NCI-H1436 treated with DMSO at 0.1 percent for 48 hours (cell line): ENCODE data around the gene PRKCA.
"Not testable (repeated sequence)": the region's sequence is repeated elsewhere in the genome, so short reads cannot be mapped to it uniquely, and the experiment has no call there.

ENCODE experiments used
- DNase-seq: peaks from one replicate; lab custom pipeline; 2025; lab: John Stamatoyannopoulos, UW

PRKCA gene

GRCh38 chr17:66290101-66290722 lies 12.2 kb upstream of the PRKCA start:
- DNase-seq = no peak

GRCh38 chr17:66292353-66292752 lies 10.1 kb upstream of the PRKCA start:
- DNase-seq = no peak

GRCh38 chr17:66296289-66296725 lies 6.1 kb upstream of the PRKCA start:
- no peak for DNase-seq

GRCh38 chr17:66297443-66297842 lies 5.0 kb upstream of the PRKCA start:
- not testable (repeated sequence) for DNase-seq

DNA sequence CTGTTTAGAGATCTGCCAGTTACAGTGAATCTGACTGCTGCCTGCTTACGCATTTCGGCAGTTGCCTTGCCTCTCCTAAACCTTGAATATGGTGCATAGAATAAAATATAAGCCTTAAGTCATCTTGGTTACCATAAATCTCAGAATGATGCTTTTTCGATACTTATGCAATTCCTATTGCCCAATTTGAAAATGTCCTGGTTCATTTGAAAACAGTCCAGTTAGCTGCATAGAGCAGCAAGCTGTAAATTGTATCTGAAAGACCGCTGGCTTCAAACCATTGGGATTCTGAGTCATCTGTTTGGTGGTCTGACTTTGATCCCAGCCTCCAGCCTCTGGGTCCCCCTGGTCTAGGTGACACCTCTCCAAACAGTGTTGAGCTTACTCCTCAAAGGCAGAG lies 2.7 kb upstream of the PRKCA start:
- DNase-seq = no peak

DNA sequence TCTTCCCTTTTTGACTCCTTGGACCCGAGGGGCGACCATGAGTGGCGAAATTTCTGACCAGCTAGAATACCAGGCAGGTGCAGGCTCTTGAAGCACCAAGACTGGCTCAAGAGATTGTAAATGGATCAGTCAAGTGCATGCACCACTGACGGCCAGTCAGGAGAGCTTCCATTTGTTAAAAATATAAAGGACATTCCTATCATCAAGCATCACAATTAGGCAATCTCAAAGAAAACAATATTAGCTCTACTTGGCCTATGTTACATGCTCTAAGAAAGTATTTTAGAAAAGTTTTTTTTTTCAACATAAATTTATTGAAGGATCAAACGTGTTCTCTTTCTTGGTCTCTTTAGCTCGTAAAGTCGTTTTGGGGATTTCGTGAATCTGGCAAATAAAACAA lies 1.5 kb upstream of the PRKCA start:
- DNase-seq = no peak

- no peak for DNase-seq
These were observed 998 bp upstream of the PRKCA start for GRCh38 chr17:66301367-66301863.

DNA sequence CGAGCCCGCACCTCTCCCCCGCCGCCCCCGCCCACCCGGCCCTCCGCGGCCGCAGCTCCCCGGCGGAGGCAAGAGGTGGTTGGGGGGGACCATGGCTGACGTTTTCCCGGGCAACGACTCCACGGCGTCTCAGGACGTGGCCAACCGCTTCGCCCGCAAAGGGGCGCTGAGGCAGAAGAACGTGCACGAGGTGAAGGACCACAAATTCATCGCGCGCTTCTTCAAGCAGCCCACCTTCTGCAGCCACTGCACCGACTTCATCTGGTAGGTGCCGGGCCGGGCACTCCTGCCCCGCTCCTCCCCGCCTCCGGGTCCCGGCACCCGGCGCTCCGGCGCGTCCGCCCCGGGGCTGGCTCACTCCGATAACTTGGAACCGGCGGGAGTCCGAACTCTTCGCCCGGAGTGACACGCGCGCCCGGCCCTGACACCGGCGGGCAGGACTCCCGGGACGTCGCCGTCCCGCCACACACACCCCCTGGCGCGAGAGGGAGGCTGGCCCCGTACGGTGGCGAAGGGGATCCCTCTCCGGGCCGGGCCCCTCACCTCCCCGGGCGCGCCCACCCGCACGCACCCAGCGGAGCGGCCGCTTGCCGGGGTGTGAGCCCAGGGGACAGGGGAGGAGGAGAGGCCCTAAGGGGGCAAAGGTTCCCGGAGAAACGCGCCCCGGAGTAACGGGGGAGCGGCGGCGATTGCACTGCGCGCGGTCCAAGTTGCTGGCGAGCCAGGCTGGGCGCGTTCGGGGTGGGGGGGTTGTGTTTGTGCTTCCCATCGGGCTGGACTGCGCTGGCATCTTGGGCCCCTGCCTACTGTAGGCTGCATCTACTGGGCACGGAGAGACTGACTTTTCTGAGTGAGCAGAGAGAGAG lies 581 bp downstream of the PRKCA start:
- DNase-seq = no peak

DNA sequence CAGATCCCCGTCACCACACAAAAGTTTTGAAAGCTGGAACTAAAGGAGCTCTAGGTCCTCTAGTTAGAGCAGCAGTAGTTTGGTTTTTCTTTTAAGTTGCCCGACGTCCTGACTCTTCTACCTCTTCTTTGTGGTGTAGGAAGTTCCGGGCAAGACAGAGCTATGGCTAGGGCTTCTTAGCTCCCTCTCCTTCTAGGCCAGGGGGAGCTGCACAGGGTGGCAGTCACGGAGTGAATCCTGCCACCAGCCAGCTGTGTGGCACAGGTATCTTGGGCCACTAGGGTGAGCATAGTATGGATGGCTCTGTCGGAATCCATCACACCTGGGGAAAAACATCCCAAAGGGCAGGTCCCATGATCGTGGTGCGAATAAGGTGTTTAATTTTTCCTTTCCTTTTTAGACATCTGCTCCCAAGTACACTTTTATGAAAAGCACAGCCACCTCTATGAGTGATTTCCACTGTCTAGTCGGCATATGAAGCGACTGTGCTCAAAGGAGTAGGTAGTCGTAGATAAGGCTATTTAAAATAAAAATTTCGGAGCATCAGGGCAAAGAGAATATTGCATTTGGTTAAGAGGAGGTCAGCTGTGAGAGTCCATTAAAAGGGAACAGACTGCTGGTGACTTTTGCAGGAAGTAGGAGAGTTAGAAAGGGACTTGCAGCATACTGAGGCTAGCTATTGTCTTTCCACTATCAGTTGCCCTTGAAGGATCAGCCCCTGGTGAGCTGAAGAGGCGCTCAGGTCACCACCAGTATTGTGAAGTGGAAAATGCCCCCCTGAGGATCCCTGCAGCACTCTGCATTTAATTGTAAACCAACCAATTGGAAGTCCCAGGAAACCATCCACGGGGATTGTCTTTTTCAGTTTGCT lies 2.1 kb downstream of the PRKCA start:
- DNase-seq = no peak

- no peak for DNase-seq
These were observed 4.0 kb downstream of the PRKCA start for GRCh38 chr17:66306446-66306845.

- DNase-seq = no peak
These were observed 4.8 kb downstream of the PRKCA start for GRCh38 chr17:66307257-66307656.

- no peak for DNase-seq
These were observed 6.4 kb downstream of the PRKCA start for GRCh38 chr17:66308856-66309255.

DNA sequence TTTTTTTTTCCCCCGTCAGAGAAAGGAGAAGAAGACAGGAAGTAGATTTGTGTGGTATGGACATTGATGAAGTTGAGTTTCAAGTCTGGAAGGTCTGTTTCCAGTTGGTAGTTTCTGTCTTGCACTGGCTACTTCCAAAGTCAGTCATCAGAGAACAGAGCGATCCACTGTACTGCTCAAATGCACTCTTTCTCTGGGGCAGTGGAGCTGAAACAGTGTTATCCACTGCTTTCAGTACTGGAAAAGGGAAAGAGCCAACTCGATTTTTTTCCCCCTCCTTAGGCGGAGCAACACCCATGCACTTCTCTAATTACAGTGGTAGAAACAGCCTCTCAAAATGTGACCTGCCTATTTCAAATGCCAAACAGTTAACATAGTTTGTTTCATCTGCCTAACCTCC lies 7.4 kb downstream of the PRKCA start:
- DNase-seq = no peak

DNA sequence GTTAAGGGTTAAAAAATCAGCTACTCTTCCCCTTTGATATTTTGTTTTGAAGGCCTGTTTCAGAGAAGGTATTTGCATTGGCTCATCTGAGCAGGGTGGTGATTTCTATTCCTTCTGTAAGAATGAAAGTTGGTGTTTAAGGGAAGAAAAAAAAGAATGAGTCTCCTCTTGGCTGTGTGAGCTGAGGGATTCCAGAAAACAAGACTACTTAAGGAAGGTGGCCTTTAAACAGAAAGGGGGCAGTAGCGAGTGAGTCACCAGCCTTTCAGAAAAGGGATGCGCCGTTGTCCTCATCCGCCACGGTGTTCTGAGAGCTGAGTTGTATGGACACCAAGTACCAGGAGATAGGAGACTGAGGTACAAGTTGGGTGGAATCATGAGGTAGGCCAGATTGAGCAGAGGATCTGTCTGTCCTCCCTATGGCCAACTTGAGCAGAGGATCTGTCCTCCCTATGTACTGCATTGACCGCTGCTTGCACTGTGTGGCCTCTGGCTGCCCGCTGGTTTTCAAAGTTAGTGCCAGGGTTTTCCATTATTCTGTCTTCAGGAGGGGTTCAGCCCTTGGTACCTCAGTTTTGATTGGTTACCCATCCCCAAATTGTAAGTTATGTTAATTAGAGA lies 8.2 kb downstream of the PRKCA start:
- no peak for DNase-seq

GRCh38 chr17:66312912-66313311 lies 10.5 kb downstream of the PRKCA start:
- DNase-seq = no peak

GRCh38 chr17:66313325-66313724 lies 10.9 kb downstream of the PRKCA start:
- DNase-seq = no peak

- no peak for DNase-seq
These were observed 11.7 kb downstream of the PRKCA start for GRCh38 chr17:66313995-66314659.

DNA sequence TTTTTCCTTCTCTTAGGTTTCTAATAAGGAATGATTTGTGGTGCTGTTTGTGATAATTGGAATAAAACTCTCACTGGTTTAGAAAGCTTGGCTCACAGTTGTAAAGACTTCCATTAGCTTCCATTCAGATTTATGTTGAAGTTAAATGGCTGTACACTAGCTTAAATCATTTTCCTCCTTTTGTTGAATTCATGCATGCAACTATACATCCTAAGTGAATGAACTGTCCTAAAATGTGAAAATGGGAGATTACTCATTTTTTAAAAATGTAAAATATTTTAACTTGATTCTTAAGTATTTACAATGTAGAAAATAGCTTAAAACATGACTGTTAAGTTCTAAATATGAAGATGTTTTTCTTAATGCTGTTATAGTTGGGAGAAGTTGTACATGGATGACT lies 15.2 kb downstream of the PRKCA start:
- DNase-seq = no peak

GRCh38 chr17:66319226-66319625 lies 16.8 kb downstream of the PRKCA start:
- no peak for DNase-seq

DNA sequence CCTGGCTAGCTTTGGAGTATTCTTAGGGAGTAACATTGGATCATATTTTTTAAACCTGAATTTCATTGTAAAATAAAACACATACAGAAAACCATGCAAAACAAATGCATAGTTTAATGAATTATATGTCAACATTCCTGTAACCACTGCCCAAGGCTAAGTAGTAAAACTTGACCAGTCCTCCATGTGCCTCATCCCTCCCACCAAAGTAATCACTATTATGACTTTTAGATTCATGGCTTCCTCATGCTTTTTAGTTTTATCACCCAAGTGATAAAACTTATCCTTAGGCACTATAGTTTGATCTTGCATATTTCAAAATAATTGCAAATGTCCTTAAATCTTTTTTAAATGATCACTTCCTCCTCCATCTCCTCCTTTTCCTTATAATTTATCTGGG lies 20.4 kb downstream of the PRKCA start:
- no peak for DNase-seq

DNA sequence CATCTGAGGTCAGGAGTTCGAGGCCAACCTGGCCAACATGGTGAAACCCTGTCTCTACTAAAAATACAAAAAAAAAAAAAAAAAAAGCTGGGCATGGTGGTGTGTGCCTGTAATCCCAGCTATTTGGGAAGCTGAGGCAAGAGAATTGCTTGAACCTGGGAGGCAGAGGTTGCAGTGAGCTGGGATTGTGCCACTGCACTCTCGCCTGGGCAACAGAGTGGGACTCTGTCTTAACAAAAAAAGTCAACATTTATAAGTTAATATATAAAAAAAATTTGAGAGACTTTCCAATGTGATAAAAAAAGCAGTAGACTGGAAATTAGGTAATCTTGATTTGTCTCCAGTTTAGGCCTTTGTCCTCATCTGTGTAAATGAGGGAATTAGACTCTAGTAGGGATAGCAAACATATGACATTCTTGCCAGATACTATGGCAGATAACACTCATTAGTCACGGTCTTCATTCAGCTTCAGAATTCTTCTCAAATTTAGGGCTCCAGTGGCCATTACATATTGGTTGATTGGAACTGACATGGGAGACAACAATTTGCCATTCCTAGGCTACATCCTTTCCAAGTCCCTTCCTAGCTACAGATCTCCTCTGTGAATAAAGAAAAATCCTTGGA lies 22.1 kb downstream of the PRKCA start:
- DNase-seq = not testable (repeated sequence)
